H9 (cell line): Measurements from ENCODE around the gene NSD1. TPM values are rescaled to one million over a fixed set of nuclear protein-coding genes. Genes with fewer than 3 reads are reported as not detected.

ENCODE experiments used
- DNase-seq: peaks from one replicate; pipeline ENCODE4 v3.0.0-alpha.2; 2017
- H2AFZ ChIP-seq: one replicate; pipeline ENCODE4 v1.6.1; 2013; ENCODE audit warnings: mild to moderate bottlenecking, low read length, control low read depth, moderate library complexity
- H2AK5ac ChIP-seq: 2 replicates; pipeline ENCODE4 v1.6.1; 2013; ENCODE audit warnings: low read length, control low read depth, mixed read lengths; ENCODE audit not compliant: insufficient read length
- H2BK120ac ChIP-seq: one replicate; pipeline ENCODE4 v1.6.1; 2013; ENCODE audit warnings: low read depth, mild to moderate bottlenecking, low read length, control low read depth, inconsistent platforms; ENCODE audit not compliant: poor library complexity, severe bottlenecking
- H2BK12ac ChIP-seq: 2 replicates; pipeline ENCODE4 v1.6.1; 2013; ENCODE audit warnings: low read length, control low read depth, mixed read lengths, low read depth; ENCODE audit not compliant: insufficient read length
- H2BK15ac ChIP-seq: 2 replicates; pipeline ENCODE4 v1.6.1; 2013; ENCODE audit warnings: low read depth, low read length, control low read depth
- H2BK20ac ChIP-seq: one replicate; pipeline ENCODE4 v1.6.1; 2013; ENCODE audit warnings: low read depth, mild to moderate bottlenecking, low read length, control low read depth, inconsistent platforms; ENCODE audit not compliant: poor library complexity, severe bottlenecking
- H2BK5ac ChIP-seq: 2 replicates; pipeline ENCODE4 v1.6.1; 2013; ENCODE audit warnings: low read length, control low read depth, mixed read lengths; ENCODE audit not compliant: insufficient read length
- H3K14ac ChIP-seq: 2 replicates; pipeline ENCODE4 v1.6.1; 2013; ENCODE audit warnings: low read length, control low read depth; ENCODE audit not compliant: insufficient read depth
- H3K18ac ChIP-seq: 2 replicates; pipeline ENCODE4 v1.6.1; 2013; ENCODE audit warnings: low read depth, mild to moderate bottlenecking, mixed read lengths, low read length, control low read depth; ENCODE audit not compliant: insufficient read length
- H3K23ac ChIP-seq: 2 replicates; pipeline ENCODE4 v1.6.1; 2013; ENCODE audit warnings: low read length, control low read depth, mixed read lengths, low read depth; ENCODE audit not compliant: insufficient read length
- H3K23me2 ChIP-seq: 2 replicates; pipeline ENCODE4 v1.6.1; 2013; ENCODE audit warnings: low read depth, mild to moderate bottlenecking, mixed read lengths, low read length, control low read depth; ENCODE audit not compliant: insufficient read length, poor library complexity, severe bottlenecking
- H3K27ac ChIP-seq: 2 replicates; pipeline ENCODE4 v1.5.1; 2013; ENCODE audit warnings: low read length, control low read depth, mixed read lengths, low read depth; ENCODE audit not compliant: insufficient read length
- H3K27me3 ChIP-seq: 2 replicates; pipeline ENCODE4 v1.6.1; 2013; ENCODE audit warnings: low read length, control low read depth, inconsistent platforms; ENCODE audit not compliant: insufficient read depth
- H3K4ac ChIP-seq: 2 replicates; pipeline ENCODE4 v1.6.1; 2013; ENCODE audit warnings: low read depth, mild to moderate bottlenecking, control low read depth, inconsistent platforms, low read length, moderate library complexity
- H3K4me1 ChIP-seq: 2 replicates; pipeline ENCODE4 v1.6.1; 2013; ENCODE audit warnings: low read length, control low read depth, inconsistent platforms; ENCODE audit not compliant: insufficient read depth
- H3K4me2 ChIP-seq: 2 replicates; pipeline ENCODE4 v1.6.1; 2013; ENCODE audit warnings: low read length, control low read depth, mixed read lengths; ENCODE audit not compliant: insufficient read length, insufficient read depth
- H3K56ac ChIP-seq: 2 replicates; pipeline ENCODE4 v1.6.1; 2013; ENCODE audit warnings: low read depth, mild to moderate bottlenecking, mixed read lengths, low read length, control low read depth; ENCODE audit not compliant: insufficient read length
- H3K79me1 ChIP-seq: 2 replicates; pipeline ENCODE4 v1.6.1; 2013; ENCODE audit warnings: low read depth, mild to moderate bottlenecking, moderate library complexity, low read length, control low read depth, inconsistent platforms; ENCODE audit not compliant: insufficient read depth, poor library complexity, severe bottlenecking
- H3K79me2 ChIP-seq: 2 replicates; pipeline ENCODE4 v1.6.1; 2013; ENCODE audit warnings: low read length, control low read depth, inconsistent platforms; ENCODE audit not compliant: insufficient read depth
- H3K9ac ChIP-seq: 2 replicates; pipeline ENCODE4 v1.6.1; 2013; ENCODE audit warnings: low read length, control low read depth, mixed read lengths; ENCODE audit not compliant: insufficient read length; ENCODE audit errors: extremely low read depth
- H3K9me3 ChIP-seq: one replicate; pipeline ENCODE4 v1.6.1; 2013; ENCODE audit warnings: low read depth, low read length, inconsistent platforms; ENCODE audit not compliant: control insufficient read depth
- H3T11ph ChIP-seq: one replicate; pipeline ENCODE4 v1.6.1; 2013; ENCODE audit warnings: mild to moderate bottlenecking, low read length, control low read depth, inconsistent platforms
- H4K20me1 ChIP-seq: one replicate; pipeline ENCODE4 v1.6.1; 2013; ENCODE audit not compliant: control insufficient read depth, insufficient read length, insufficient read depth
- H4K5ac ChIP-seq: 2 replicates; pipeline ENCODE4 v1.6.1; 2013; ENCODE audit warnings: low read depth, mild to moderate bottlenecking, mixed read lengths, low read length, control low read depth; ENCODE audit not compliant: insufficient read length
- H4K8ac ChIP-seq: replicated peaks from 2 replicates; pipeline ENCODE4 v1.6.1; 2013; ENCODE audit warnings: low read length, control low read depth, mixed read lengths, low read depth; ENCODE audit not compliant: insufficient read length
- H4K91ac ChIP-seq: 2 replicates; pipeline ENCODE4 v1.6.1; 2013; ENCODE audit warnings: low read depth, mild to moderate bottlenecking, moderate library complexity, mixed read lengths, low read length, control low read depth; ENCODE audit not compliant: insufficient read length
- H3K27ac Mint-ChIP-seq, 3 experiments: 2 replicates in 2 of 3; 3 replicates in 1 of 3; pipeline ENCODE4 v1.8.0; 2020 to 2021; ENCODE audit warnings: mixed read lengths in 3 of 3, mild to moderate bottlenecking in 1 of 3, moderate library complexity in 1 of 3
- H3K27me3 Mint-ChIP-seq: 2 replicates; pipeline ENCODE4 v1.8.0; 2021; ENCODE audit warnings: low read depth, mild to moderate bottlenecking, moderate library complexity, mixed read lengths
- H3K36me3 Mint-ChIP-seq, 3 experiments: 2 replicates in 2 of 3; 3 replicates in 1 of 3; pipeline ENCODE4 v1.8.0; 2020 to 2021; ENCODE audit warnings: low read depth in 3 of 3, mixed read lengths in 3 of 3; ENCODE audit not compliant: insufficient read depth in 1 of 3
- H3K4me1 Mint-ChIP-seq, 2 experiments: 2 replicates each; pipeline ENCODE4 v1.8.0; 2020; ENCODE audit warnings: mixed read lengths in 2 of 2
- H3K4me3 Mint-ChIP-seq, 2 experiments: 2 replicates in 1 of 2; 3 replicates in 1 of 2; pipeline ENCODE4 v1.8.0; 2020 to 2021; ENCODE audit warnings: mild to moderate bottlenecking in 2 of 2, mixed read lengths in 2 of 2, moderate library complexity in 1 of 2
- H3K9me3 Mint-ChIP-seq, 2 experiments: 2 replicates in 1 of 2; 3 replicates in 1 of 2; pipeline ENCODE4 v1.8.0; 2020; ENCODE audit warnings: mild to moderate bottlenecking in 2 of 2, mixed read lengths in 2 of 2, moderate library complexity in 1 of 2
- CTCF ChIP-seq: fragments of 200-600 bp; sonication (generic); conservative IDR thresholded peaks from 3 replicates; pipeline ENCODE4 v1.8.0; 2021; ENCODE audit warnings: antibody characterized with exemption, mild to moderate bottlenecking
- WGBS: extraction: QIAGEN DNeasy Blood & Tissue Kit; methylation state at CpG from one replicate; pipeline ENCODE4 v1.1.7; 2013; ENCODE audit warnings: missing lambda C conversion rate, low lambda C conversion rate, mixed read lengths; ENCODE audit not compliant: insufficient read length; ENCODE audit errors: extremely low coverage; 5-methylcytosine and 5-hydroxymethylcytosine counted together
- total RNA-seq: library from RNA; stranded (reverse); gene quantifications from 2 replicates; pipeline ENCODE4 v1.2.1, GENCODE V29; 2021

The NSD1 gene
- total RNA-seq, 1 experiment from 2014 or later, result 213 TPM

GRCh38 chr5:177171961-177172360 is 38.4 kb downstream of the NSD1 start:
- H2BK20ac ChIP-seq, result no peak overlapping the region
- no peak overlapping the region for H3T11ph ChIP-seq
- no peak overlapping the region for H3K56ac ChIP-seq
- peaks cover 8 to 40% (median 21%) of the 10 kb centered on the region in 3 experiments; a peak in 6 of 7 replicates for H3K36me3 Mint-ChIP-seq
- H4K20me1 ChIP-seq, result no peaks in the 10 kb centered on the region
- DNase-seq, result no peak
- no peaks in the 10 kb centered on the region for H3K9me3 Mint-ChIP-seq
- no peak overlapping the region for H3K4me3 Mint-ChIP-seq
- WGBS, result no CpG with 5 or more reads among the region's 2 CpGs
- H3K14ac ChIP-seq, result no peak overlapping the region
- H3K4ac ChIP-seq, result no peak overlapping the region
- H3K27ac ChIP-seq, result no peak overlapping the region
- no peak overlapping the region for H3K23ac ChIP-seq
- H3K4me1 ChIP-seq, result no peaks in the 10 kb centered on the region; the same call in 1 of the 2 replicates
- H3K27ac Mint-ChIP-seq, result peak overlapping the region in 1 of 3 experiments; percentile 75; a peak in 2 of 7 replicates
- no peak overlapping the region for H4K91ac ChIP-seq
- no peak for TF ChIP-seq CTCF
- H2BK15ac ChIP-seq, result no peak overlapping the region
- no peak overlapping the region for H2AK5ac ChIP-seq
- no peaks in the 10 kb centered on the region for H3K23me2 ChIP-seq
- H2AFZ ChIP-seq, result no peak overlapping the region
- H3K79me1 ChIP-seq, result peaks cover 5% of the 10 kb centered on the region
- no peak overlapping the region for H3K9ac ChIP-seq
- H3K9me3 ChIP-seq, result no peaks in the 10 kb centered on the region
- H3K4me2 ChIP-seq, result no peak overlapping the region
- no peak overlapping the region for H4K5ac ChIP-seq
- H2BK12ac ChIP-seq, result no peak overlapping the region
- H3K18ac ChIP-seq, result no peak overlapping the region
- no peak overlapping the region for H2BK5ac ChIP-seq
- no peaks in the 10 kb centered on the region for H3K27me3 ChIP-seq
- H3K27me3 Mint-ChIP-seq, result no peaks in the 10 kb centered on the region
- H2BK120ac ChIP-seq, result no peak overlapping the region
- H4K8ac ChIP-seq, result no peak overlapping the region
- H3K4me1 Mint-ChIP-seq, result no peaks in the 10 kb centered on the region
- peaks cover 29% of the 10 kb centered on the region; the same call in 1 of the 2 replicates for H3K79me2 ChIP-seq
